Left lung (tissue), 10 donors: ENCODE data around the gene SLC6A2. TPM values are rescaled to one million over a fixed set of nuclear protein-coding genes. Genes with fewer than 3 reads are reported as not detected.

Source experiments
- ATAC-seq: fragments of 200-7000 bp; cut with Tn5 transposase; one replicate; pipeline ENCODE4 v1.9.1; 2020; ENCODE audit warnings: moderate library complexity
- DNase-seq, 4 donors: peaks; one replicate each; pipeline ENCODE4 v3.0.0-alpha.2; 2013 to 2020
- H3K27ac ChIP-seq, 2 donors: fragments of 200-600 bp; sonication (generic) in 1 of 2; one replicate each; pipeline versions ENCODE4 v1.5.0 to v1.8.0; 2020 to 2021
- H3K27me3 ChIP-seq, 2 donors: fragments of 200-600 bp; sonication (generic) in 1 of 2; one replicate each; pipeline versions ENCODE4 v1.5.0 to v1.8.0; 2020 to 2021
- H3K36me3 ChIP-seq, 2 donors: fragments of 200-600 bp; sonication (generic) in 1 of 2; one replicate each; pipeline versions ENCODE4 v1.5.0 to v1.8.0; 2020 to 2021
- H3K4me1 ChIP-seq, 2 donors: fragments of 200-600 bp; one replicate each; pipeline ENCODE4 v1.8.0; 2021
- H3K4me3 ChIP-seq, 2 donors: fragments of 200-600 bp; sonication (generic) in 1 of 2; one replicate each; pipeline versions ENCODE4 v1.5.0 to v1.8.0; 2020 to 2021; ENCODE audit warnings: mild to moderate bottlenecking in 1 of 2
- H3K9me3 ChIP-seq, 2 donors: fragments of 200-600 bp; sonication (generic) in 1 of 2; one replicate each; pipeline versions ENCODE4 v1.5.0 to v1.8.0; 2020 to 2021
- CTCF ChIP-seq, 2 donors: fragments of 200-600 bp; sonication (generic) in 1 of 2; IDR thresholded peaks; one replicate each; pipeline versions ENCODE4 v1.5.0 to v1.8.0; 2021; ENCODE audit warnings: antibody characterized with exemption in 2 of 2
- intact Hi-C, 2 donors: fragments of 100-400 bp; cut with DNase I; formaldehyde crosslinking; loops; one replicate each; pipeline versions ENCODE4 v1.11.2 to v1.14.2; 2022
- polyA plus RNA-seq, 6 donors: library from polyadenylated mRNA; unstranded; fragments of 120-200 nt; gene quantifications; one replicate each; pipeline ENCODE4 v1.2.1, GENCODE V29; 2013; ENCODE audit not compliant: insufficient read length in 6 of 6
- total RNA-seq, 2 donors: library from RNA; stranded (reverse); fragmentation: NEBNext Ultra II Directional; extraction: Animal tissue kit (Norgen Biotek cat#: 25700); gene quantifications; one replicate each; pipeline ENCODE4 v1.2.1, GENCODE V29; 2021
- donor health status: DM: no; HTN: yes; CAD: no.
- donor health status: DM: no; HTN: no; CAD: no.

Gene SLC6A2
- total and polyA plus RNA-seq, 8 donors: 0.10 TPM; not detected in 5

GRCh38 chr16:55622272-55622671, 33.5 kb upstream of the SLC6A2 start:
- Histone ChIP-seq H3K9me3 (peaks cover 0 to 3% of the 10 kb centered on the region in 2 donors), H3K27ac (no peak overlapping the region), H3K4me1 (no peaks in the 10 kb centered on the region), H3K4me3 (no peak overlapping the region), H3K27me3 (no peaks in the 10 kb centered on the region), H3K36me3 (no peaks in the 10 kb centered on the region)
- TF ChIP-seq CTCF (IDR thresholded peaks at IDR 0.05): no peak
- no peak for ATAC-seq
- no peak for DNase-seq
- intact Hi-C loops: no loop called here

DNA sequence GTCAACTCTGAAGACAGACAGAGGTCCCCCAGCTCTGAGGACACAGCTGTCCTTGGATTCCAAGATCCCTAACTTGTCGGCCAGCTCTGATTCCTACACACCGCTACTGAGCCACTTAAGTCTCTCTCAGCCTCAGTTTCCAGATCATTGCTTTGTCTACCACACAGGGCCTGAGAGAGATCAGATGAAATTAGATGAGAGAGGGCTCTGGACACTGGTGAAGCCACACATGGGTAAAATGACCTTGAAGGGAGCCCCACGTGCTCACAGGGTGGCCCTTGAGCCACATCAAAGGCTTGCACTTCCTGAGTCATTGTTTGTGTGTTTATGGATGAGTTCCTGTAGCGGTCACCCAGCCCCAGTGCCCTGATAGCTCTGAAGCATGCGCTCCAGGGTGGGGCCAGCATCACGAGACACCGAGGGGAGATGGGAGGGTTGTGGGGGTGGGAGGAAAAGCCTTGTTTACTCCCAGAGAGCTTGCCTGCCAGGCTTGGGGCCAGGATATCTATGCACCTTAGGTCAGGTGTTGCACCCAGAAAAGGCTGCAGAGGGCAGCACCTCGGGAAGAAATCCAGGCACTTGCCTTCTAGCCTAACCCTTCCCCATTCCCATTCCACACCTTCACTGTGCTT, 32.7 kb upstream of the SLC6A2 start:
- intact Hi-C loops: no loop called here
- ATAC-seq (peak; percentile 58), DNase-seq (no peak)

GRCh38 chr16:55623640-55624039, 32.1 kb upstream of the SLC6A2 start:
- DNase-seq (no peak), ATAC-seq (no peak)
- H3K27me3 ChIP-seq: no peaks in the 10 kb centered on the region
- no peaks in the 10 kb centered on the region for H3K4me1 ChIP-seq
- no peak for TF ChIP-seq CTCF (IDR thresholded peaks at IDR 0.05)
- H3K36me3 ChIP-seq: no peaks in the 10 kb centered on the region
- no peak overlapping the region for H3K27ac ChIP-seq
- intact Hi-C loops: no loop called here
- H3K9me3 ChIP-seq: peaks cover 0 to 3% of the 10 kb centered on the region in 2 donors
- no peak overlapping the region for H3K4me3 ChIP-seq

More for the DNA sequence above, 32.7 kb upstream of the SLC6A2 start:
- TF ChIP-seq CTCF (IDR thresholded peaks at IDR 0.05): no peak
- H3K27me3 ChIP-seq: no peaks in the 10 kb centered on the region
- H3K27ac ChIP-seq: no peak overlapping the region
- H3K4me3 ChIP-seq: no peak overlapping the region
- H3K4me1 ChIP-seq: no peaks in the 10 kb centered on the region
- peaks cover 0 to 3% of the 10 kb centered on the region in 2 donors for H3K9me3 ChIP-seq
- no peaks in the 10 kb centered on the region for H3K36me3 ChIP-seq

DNA sequence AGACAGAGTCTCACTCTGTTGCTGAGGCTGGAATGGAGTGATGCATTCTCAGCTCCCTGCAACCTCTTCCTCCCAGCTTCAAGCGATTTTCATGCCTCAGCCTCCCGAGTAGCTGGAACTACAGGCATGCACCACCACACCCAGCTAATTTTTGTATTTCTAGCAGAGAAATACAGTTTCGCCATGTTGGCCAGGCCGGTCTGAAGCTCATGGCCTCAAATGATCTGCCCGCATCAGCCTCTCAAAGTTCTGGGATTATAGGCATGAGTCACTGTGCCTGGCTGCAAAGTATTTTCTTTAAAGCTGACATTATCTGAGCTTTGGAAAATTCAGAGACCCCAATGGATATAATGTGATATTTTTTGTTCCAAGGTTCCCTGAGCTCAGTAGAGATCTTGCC, 31.1 kb upstream of the SLC6A2 start:
- DNase-seq (no peak), ATAC-seq (no peak)
- Histone ChIP-seq H3K36me3 (no peaks in the 10 kb centered on the region), H3K4me1 (no peaks in the 10 kb centered on the region), H3K27me3 (no peaks in the 10 kb centered on the region), H3K27ac (no peak overlapping the region), H3K9me3 (peaks cover 0 to 3% of the 10 kb centered on the region in 2 donors), H3K4me3 (no peak overlapping the region)
- intact Hi-C loops: no loop called here
- TF ChIP-seq CTCF (IDR thresholded peaks at IDR 0.05): no peak

- H3K27me3 ChIP-seq: no peaks in the 10 kb centered on the region
These were observed 29.9 kb upstream of the SLC6A2 start for GRCh38 chr16:55625843-55626242.

More at GRCh38 chr16:55625843-55626242, 29.9 kb upstream of the SLC6A2 start:
- ATAC-seq (no peak), DNase-seq (no peak)
- Histone ChIP-seq H3K4me3 (no peak overlapping the region), H3K4me1 (no peaks in the 10 kb centered on the region), H3K9me3 (no peaks in the 10 kb centered on the region), H3K36me3 (no peaks in the 10 kb centered on the region), H3K27ac (no peak overlapping the region)
- intact Hi-C loops: no loop called here
- TF ChIP-seq CTCF (IDR thresholded peaks at IDR 0.05): no peak
